Esophagus squamous epithelium (tissue), 4 donors: ENCODE data around the gene MT2A.

Source experiments
- POLR2A ChIP-seq, 4 donors: fragments of 450-650 bp; IDR thresholded peaks; one replicate each; pipeline ENCODE4 v1.6.1; 2017; ENCODE audit warnings: antibody characterized with exemption in 4 of 4, mild to moderate bottlenecking in 4 of 4, moderate library complexity in 3 of 4
- TF ChIP-seq, protein P1 (sequence below), 6 experiments: fragments of 450-650 bp in 4 of 6; fragments of 200-600 bp in 2 of 6; sonication (generic) in 2 of 6; IDR thresholded peaks; one replicate each; pipeline ENCODE4 v1.5.1; 2016 to 2019; ENCODE audit warnings: antibody characterized with exemption in 6 of 6, mild to moderate bottlenecking in 4 of 6, moderate library complexity in 4 of 6

DNA sequence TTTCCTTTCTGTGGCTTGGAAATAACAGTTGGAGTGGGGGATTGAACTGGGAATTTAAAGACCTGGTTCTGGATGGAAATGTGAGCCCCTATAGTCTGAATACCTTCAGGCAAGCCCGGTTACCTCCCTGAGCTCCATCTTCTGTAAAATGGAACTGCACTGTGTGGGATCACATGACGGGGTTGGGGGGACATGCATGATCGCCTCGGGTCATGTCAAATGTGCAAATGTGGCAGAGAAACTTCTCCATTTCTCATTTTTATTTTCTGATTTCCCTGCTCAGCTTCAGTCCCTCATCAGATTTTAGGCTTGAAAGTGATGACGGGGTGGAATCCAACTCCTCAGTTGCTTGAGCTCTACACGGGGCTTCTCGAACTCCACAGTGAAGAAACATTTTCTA lies 44.8 kb downstream of the MT2A start:
- TF ChIP-seq, protein P1, sequence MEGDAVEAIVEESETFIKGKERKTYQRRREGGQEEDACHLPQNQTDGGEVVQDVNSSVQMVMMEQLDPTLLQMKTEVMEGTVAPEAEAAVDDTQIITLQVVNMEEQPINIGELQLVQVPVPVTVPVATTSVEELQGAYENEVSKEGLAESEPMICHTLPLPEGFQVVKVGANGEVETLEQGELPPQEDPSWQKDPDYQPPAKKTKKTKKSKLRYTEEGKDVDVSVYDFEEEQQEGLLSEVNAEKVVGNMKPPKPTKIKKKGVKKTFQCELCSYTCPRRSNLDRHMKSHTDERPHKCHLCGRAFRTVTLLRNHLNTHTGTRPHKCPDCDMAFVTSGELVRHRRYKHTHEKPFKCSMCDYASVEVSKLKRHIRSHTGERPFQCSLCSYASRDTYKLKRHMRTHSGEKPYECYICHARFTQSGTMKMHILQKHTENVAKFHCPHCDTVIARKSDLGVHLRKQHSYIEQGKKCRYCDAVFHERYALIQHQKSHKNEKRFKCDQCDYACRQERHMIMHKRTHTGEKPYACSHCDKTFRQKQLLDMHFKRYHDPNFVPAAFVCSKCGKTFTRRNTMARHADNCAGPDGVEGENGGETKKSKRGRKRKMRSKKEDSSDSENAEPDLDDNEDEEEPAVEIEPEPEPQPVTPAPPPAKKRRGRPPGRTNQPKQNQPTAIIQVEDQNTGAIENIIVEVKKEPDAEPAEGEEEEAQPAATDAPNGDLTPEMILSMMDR (IDR thresholded peaks at IDR 0.05): no peak
- no peak for TF ChIP-seq POLR2A (IDR thresholded peaks at IDR 0.05)
